GM04503 (cell line): ENCODE data around the gene ASCC1.
"Not testable (repeated sequence)": the region's sequence is repeated elsewhere in the genome, so short reads cannot be mapped to it uniquely, and the experiment has no call there.

Source experiments
- DNase-seq: peaks from one replicate; pipeline ENCODE4 v3.0.0-alpha.2; 2012; ENCODE audit warnings: low read depth

The ASCC1 gene, protein sequence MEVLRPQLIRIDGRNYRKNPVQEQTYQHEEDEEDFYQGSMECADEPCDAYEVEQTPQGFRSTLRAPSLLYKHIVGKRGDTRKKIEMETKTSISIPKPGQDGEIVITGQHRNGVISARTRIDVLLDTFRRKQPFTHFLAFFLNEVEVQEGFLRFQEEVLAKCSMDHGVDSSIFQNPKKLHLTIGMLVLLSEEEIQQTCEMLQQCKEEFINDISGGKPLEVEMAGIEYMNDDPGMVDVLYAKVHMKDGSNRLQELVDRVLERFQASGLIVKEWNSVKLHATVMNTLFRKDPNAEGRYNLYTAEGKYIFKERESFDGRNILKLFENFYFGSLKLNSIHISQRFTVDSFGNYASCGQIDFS

DNA sequence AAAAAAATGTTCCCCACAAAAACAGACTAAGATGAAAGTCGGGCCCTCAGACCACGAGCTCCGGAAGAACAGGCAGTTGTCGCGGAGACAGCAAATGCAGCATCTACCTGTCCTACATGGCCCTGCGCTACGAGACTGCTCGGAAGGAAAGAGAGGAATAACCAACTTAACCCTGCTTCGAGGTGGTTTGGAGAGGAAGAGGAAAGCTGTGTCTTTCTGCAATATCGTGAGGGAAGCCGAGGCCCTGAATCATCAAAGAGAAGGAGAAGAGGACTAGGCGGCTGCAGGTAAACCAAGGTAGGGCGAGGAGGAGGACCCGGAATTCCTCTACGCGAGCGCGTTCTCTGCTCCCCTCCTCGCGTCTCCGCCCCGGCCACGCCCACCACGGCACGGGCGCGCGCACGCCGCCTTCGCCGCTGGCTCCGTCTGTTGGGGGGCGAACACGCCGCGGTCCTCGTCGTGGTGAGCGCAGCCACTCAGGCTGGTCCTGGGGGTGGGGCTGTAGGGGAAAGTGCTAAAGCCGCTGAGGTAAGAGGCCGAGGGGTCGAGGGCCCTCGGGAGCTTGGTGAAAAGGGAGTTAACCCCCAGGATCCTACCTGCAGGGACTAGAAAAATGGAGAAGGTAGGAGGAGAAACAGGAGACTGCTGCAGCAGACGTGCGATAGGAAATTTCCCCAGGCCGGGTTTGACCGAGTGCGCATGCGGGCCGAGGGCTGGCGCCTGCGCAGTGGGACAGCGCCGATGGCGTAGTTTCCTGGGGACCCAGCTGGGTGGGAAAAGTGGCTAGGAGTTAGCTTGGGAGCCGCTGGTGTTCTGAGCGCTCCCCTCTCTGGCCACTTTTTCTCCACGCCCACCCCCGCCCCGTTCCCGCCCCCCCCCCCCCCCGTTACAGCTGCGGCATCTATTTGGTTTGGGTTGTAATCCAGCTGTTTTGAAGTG is at the start of gene ASCC1, which contains the start of gene ANAPC16:
TSS of gene ASCC1 (minus strand) at position 666 of the 939 bp plus-strand sequence. CDS start 2,978 bp downstream, outside the sequence.
TSS of gene ANAPC16 (plus strand) at position 402 of the 939 bp plus-strand sequence. CDS start 7,903 bp downstream, outside the sequence.
- DNase-seq, result peak; percentile 65

GRCh38 chr10:72265508-72265907 is 49.4 kb upstream of the ASCC1 start:
- DNase-seq, result no peak

DNA sequence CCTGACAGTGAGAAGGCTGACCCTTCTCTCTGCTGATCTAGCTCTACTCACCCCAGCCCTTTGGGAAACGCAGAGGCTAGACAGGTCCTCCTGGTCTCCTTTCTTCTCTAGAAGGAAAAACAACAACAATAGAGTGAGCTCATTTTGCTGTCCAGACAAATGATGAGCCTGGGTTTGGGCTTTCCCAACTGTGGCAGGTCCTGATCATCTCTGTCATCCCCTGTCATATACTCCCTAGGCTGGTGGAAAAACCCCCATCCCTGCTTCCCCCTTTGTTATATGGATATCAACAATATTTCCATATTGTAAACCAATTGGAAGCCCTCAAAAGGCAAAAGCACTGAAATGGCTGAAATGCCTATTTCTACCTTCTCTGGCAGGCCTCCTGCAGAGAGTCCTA is 48.5 kb upstream of the ASCC1 start:
- DNase-seq, result no peak

DNA sequence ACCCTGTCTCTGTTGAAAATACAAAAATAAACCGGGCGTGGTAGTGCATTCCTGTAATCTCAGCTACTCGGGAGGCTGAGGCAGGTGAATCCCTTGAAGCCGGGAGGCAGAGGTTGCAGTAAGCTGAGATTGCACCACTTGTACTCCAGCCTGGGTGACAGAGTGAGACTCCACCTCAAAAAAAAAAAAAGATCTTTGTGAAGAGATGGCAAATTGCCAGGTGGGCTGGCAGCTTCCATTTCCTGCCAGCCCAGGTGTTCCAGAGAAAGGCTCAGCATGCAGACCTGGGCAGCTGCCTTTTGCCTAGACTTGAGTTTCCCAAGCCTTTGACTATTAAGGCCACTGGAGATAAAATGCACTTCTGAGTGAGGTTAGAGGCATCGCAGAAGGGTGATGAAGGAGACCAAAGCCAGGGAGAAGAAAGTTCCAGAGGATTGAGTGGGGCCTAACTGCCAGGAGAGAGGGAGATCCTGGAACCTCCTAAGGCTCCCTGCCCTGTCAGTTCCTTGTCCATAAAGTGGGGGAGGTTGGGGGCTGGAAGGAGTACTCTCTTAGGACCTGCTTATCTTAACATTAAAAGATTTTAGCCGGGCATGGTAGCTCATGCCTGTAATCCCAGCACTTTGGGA is 47.7 kb upstream of the ASCC1 start:
- no peak for DNase-seq

DNA sequence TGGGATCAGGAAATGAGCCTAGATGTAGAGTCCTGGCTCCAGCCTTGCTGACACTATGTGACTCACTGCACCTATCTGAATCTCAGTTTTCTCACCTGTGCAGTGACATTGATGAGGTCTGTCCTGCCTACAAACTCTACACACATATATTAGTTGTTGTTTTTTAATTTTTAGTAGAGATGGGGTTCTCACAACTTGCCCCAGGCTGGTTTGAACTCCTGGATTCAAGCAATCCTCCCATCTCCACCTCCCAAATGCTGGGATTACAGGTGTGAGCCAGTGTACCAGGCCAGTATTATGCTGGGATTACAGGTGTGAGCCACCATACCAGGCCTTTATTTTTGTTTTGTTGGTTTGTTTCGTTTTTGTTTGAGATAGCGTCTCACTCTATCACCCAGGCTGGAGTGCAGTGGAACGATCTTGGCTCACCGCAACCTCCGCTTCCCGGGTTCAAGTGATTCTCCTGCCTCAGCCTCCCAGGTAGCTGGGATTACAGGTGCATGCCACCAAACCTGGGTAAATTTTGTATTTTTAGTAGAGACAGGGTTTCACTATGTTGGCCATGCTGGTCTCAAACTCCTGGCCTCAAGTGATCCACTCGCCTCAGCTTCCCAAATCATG is 45.8 kb upstream of the ASCC1 start:
- DNase-seq, result no peak

- no peak for DNase-seq
Observed at GRCh38 chr10:72260976-72261783, 45.1 kb upstream of the ASCC1 start.

DNA sequence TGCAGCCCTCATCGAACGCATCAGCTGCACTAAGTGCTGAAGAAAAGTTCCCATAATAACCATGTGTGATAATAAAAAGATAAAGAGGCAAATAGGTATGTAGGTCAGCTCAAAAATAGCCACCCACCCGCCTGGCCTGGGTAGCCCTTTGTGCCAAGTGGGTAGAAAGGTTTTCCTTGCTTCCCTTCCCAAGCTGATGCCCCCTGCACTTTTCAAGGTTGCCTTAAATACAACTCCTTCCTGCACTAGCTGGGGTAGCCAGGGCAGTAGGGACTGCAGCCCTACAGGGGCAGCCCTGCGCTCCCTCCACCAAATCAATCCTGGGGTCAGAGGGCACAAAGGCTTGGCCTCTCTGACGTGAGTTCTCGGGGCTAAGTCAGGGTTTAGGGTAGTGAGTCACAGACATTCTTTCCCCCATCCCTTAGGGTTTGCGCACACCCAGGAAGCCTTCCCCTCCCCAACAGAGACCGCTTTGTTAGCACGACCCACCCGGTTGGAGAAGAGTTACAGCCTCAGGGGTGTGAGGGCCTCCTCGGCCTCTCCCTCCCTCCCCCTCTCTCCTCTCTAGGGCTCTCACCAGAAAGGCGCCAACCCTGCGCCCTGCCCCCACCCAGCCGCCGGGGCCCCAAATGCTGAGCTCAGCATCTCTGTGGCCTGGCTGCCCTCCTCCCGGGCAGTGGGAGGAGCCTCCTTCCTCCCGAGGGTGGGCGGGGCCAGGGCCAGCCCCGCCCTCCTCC is 44.3 kb upstream of the ASCC1 start:
- DNase-seq, result no peak

DNA sequence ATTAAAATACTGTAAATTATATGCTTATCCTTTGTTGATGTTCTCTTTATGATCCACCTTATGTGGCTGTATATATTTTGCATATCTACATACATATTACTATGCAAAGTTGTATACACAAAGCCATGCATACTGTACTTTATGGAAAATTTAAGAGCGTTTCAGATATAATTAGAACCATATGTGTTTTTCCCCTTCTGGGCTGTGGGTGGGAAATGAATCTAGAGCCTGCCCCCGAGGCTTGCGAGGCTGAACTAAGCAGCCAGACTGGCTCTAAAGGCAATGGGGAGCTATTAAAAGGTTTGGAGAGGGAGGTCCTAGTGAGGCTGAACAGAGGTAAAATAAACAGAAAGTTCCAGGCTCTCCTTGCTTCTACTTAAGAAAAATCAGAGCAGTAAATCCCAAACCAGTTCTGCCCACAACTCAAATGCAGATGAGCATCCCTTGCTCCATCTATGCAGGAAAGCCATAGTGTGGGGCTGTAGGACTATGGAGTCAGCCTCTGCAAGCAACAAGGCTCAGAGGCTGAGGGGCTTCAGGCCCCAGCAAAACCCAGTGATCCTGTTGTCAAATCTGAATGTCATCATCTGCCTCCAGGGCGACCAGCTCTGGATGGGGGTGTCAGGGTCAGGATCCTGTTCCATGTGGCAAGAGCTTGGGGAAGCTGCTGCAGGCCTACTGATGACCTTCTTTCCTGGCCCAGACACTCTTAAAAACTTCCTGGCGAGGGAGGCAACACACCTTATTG is 43.6 kb upstream of the ASCC1 start:
- no peak for DNase-seq

- no peak for DNase-seq
Observed at GRCh38 chr10:72258617-72259016, 42.5 kb upstream of the ASCC1 start.

DNA sequence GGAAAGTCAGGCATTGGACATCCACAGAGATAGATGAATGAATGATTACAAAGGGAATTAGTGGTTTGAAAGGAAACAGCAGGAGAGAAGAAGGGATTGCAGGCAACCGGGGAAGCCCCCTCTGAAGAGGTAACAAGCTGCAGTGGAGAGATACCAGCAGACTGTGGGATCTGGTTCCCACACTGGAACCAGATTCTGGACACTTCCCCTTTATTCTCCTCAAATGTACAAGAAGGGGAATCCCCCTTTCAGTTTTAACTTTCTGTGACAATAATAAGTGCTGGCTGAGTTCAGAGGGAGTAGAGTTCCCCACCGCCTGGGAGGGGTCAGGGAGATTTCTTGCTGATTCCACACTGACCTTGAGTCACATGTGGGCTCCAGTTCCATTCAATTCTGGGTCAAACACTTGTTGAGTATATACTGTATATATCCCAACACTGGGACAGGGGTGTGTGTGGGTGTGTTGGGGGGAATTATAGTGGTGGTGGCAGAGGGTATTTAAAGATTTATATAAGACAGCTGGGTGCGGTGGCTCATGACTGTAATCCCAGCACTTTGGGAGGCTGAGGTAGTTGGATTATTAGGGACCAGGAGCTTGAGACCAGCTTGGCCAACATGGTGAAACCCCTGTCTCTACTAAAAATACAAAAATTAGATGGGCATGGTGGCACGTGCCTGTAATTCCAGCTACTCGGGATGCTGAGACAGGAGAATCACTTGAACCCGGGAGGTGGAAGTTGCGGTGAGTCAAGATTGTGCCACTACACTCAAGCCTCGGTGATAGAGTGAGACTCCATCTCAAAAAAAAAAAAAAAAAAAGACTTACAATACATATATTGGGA is 41.2 kb upstream of the ASCC1 start:
- DNase-seq, result no peak

DNA sequence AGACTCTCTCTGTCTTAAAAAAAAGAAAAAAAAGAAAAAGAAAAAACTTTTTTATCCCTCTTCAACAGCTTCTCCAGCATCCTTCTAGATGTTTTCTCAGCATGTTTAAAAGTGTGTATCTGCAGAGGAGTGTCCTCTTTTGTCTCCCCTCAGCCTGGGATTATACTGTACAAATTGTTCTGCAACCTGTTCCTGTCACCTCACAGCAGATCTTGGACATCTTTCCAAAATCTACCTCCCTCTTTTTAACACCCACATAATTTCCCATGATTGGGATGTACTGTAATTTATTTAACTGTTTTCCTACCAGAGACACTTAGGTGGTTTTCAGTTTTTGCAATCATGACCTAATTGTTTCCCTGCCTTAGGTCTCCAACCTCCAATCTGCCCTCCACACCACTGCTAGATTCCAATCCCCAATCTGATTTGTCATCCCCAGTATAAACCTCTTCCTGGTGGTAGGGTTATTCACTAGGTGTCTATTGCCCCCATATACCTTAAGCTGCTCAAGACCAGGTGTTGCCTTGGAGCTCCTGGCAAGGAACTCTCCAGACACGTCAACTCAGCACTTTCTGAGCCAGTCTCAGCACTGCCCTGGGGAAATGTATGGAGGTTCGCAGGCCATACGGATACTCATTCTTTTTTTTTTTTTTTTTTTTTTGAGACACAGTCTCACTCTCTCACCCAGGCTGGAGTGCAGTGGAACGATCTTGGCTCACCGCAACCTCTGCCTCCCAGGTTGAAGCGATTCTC is 40.1 kb upstream of the ASCC1 start:
- no peak for DNase-seq

- DNase-seq, result no peak
Observed at GRCh38 chr10:72254813-72255568, 38.9 kb upstream of the ASCC1 start.

DNA sequence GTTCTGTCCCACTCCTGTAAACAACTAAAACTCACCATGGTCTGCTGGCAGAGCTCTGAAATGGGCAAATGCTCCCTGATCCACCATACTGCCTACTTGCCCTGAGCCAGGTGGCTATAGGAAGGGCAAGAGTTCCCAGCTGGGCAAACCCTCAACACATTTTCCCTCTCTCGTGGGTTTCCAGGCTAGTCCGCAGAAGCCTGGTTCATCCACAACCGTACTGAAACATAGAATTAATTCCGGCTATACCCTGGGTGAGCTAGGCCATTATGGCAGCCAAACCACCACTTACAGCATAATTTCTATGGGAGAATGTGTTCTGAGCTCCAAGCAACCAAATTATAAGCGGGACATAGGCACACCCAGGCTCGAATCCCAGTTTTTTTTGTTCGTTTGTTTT is 37.5 kb upstream of the ASCC1 start:
- DNase-seq, result no peak

- DNase-seq, result no peak
Observed at GRCh38 chr10:72252972-72253371, 36.9 kb upstream of the ASCC1 start.

GRCh38 chr10:72251635-72252034 is 35.6 kb upstream of the ASCC1 start:
- no peak for DNase-seq

GRCh38 chr10:72250666-72251065 is 34.6 kb upstream of the ASCC1 start:
- DNase-seq, result peak; percentile 73

DNA sequence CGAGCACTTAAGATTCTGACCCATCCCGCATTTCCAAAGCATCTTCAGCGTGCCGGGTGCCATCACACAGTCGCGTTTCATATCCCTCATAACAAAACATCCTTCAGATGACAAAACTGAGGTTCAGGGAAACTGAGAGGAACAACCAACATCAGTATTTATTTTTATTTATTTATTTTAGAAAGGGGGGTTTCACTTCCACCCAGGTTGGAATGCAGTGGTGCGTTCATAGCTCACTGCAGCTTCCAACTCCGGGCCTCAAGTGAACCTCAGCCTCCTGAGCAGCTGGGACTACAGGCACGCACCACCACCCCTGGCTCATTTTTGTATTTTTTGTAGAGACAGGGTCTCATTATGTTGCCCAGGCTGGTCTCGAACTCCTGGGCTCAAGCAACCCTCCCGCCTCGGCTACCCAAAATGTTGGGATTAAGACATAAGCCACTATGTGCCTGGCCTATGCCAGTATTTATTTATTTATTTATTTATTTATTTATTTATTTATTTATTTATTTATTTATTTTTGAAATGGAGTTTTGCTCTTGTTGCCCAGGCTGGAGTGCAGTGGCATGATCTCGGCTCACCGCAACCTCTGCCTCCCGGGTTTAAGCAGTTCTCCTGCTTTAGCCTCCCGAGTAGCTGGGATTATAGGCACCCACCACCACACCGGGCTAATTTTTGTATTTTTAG is 33.2 kb upstream of the ASCC1 start:
- DNase-seq, result not testable (repeated sequence)
